ENCODE measurements around the gene UNC45A. TPM values are rescaled to one million over a fixed set of nuclear protein-coding genes. Genes with fewer than 3 reads are reported as not detected.

UNC45A gene
- total and polyA plus RNA-seq, 4 donors = 13.9 to 31.2 (median 24.9) TPM

DNA sequence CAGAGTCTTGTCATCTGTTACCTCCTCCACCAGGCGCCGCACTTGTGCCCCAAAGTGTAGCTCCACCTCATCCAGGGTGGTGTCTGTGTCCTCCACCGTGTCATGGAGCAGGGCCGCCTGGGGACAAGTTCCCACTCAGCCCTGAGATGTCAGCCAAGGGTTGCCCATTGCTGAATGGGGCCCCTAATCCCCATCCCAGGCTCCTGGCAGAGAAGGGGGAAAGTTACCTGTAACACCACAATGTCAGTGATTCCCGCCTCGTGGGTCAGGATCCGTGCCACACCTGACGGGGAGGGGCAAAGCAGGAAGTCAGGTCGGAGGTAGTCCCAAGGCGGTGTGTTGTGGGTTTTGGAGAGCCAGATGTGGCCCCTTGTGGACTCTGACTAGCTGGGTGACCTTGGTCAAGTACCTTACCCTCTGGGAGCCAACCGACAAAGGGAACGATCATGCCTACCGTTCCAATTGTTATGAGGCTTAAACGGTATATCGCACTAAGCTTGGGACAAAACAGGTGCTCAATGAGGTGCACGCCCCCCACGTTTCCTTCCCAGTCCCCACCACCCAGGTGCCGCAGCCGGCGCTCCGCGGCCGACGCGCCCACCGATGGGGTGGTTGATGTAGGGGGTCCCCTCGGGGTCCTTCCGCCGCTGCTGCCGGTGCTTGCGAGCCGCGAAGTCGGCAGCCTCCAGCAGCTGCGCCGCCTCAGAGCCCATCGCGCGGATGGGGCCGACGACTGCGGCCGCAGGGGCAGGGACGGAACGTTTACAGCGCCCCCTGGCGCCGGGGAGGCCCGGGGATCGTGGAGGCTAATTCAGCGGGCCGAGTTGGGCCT is 3.0 kb upstream of the UNC45A start, which contains the start of gene HDDC3 (continued):
- TF ChIP-seq, protein P1, sequence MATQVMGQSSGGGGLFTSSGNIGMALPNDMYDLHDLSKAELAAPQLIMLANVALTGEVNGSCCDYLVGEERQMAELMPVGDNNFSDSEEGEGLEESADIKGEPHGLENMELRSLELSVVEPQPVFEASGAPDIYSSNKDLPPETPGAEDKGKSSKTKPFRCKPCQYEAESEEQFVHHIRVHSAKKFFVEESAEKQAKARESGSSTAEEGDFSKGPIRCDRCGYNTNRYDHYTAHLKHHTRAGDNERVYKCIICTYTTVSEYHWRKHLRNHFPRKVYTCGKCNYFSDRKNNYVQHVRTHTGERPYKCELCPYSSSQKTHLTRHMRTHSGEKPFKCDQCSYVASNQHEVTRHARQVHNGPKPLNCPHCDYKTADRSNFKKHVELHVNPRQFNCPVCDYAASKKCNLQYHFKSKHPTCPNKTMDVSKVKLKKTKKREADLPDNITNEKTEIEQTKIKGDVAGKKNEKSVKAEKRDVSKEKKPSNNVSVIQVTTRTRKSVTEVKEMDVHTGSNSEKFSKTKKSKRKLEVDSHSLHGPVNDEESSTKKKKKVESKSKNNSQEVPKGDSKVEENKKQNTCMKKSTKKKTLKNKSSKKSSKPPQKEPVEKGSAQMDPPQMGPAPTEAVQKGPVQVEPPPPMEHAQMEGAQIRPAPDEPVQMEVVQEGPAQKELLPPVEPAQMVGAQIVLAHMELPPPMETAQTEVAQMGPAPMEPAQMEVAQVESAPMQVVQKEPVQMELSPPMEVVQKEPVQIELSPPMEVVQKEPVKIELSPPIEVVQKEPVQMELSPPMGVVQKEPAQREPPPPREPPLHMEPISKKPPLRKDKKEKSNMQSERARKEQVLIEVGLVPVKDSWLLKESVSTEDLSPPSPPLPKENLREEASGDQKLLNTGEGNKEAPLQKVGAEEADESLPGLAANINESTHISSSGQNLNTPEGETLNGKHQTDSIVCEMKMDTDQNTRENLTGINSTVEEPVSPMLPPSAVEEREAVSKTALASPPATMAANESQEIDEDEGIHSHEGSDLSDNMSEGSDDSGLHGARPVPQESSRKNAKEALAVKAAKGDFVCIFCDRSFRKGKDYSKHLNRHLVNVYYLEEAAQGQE (IDR thresholded peaks at IDR 0.05) = peak; percentile 13
- TF ChIP-seq EGR1 (IDR thresholded peaks at IDR 0.05; ENCODE audit: low read depth in 2 of 2) (no peak), SP1 (IDR thresholded peaks at IDR 0.05) (peak; percentile 67), YY1 (IDR thresholded peaks at IDR 0.05) (peak; percentile 68)

DNA sequence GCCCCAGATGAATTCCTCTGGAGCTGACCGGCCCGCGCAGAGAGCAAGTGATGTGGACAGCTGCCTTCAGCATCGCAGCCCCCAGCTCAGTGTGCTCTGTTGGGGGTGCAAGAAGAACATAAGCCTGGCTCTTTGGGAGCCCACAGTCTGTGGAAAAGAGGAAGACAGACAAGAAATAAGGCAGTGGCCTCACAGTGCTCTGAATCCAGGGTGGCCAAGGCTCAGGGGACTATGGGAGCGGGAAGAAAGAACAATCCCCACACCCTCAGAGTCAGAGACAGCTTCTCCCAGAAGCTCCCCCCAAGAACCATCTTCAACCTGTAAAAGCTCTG is 2.5 kb upstream of the UNC45A start:
- DNase-seq (ENCODE audit: low spot score) = no peak
- TF ChIP-seq RAD21 (IDR thresholded peaks at IDR 0.05) (no peak), NR2F2 (IDR thresholded peaks at IDR 0.05) (no peak), TAF1 (conservative IDR thresholded peaks at IDR 0.05) (no peak), EGR1 (IDR thresholded peaks at IDR 0.05; ENCODE audit: low read depth in 2 of 2) (no peak), GABPA (IDR thresholded peaks at IDR 0.05 in 1 of 2, conservative IDR thresholded peaks at IDR 0.05 in 1 of 2) (no peak), JUND (IDR thresholded peaks at IDR 0.05) (no peak), FOXA1 (IDR thresholded peaks at IDR 0.05) (no peak), HNF4G (IDR thresholded peaks at IDR 0.05) (no peak)
- TF ChIP-seq, protein P2, sequence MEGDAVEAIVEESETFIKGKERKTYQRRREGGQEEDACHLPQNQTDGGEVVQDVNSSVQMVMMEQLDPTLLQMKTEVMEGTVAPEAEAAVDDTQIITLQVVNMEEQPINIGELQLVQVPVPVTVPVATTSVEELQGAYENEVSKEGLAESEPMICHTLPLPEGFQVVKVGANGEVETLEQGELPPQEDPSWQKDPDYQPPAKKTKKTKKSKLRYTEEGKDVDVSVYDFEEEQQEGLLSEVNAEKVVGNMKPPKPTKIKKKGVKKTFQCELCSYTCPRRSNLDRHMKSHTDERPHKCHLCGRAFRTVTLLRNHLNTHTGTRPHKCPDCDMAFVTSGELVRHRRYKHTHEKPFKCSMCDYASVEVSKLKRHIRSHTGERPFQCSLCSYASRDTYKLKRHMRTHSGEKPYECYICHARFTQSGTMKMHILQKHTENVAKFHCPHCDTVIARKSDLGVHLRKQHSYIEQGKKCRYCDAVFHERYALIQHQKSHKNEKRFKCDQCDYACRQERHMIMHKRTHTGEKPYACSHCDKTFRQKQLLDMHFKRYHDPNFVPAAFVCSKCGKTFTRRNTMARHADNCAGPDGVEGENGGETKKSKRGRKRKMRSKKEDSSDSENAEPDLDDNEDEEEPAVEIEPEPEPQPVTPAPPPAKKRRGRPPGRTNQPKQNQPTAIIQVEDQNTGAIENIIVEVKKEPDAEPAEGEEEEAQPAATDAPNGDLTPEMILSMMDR (IDR thresholded peaks at IDR 0.05; ENCODE audit: low read depth, low read length, missing input control) = no peak
- TF ChIP-seq, protein P3, sequence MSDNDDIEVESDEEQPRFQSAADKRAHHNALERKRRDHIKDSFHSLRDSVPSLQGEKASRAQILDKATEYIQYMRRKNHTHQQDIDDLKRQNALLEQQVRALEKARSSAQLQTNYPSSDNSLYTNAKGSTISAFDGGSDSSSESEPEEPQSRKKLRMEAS (IDR thresholded peaks at IDR 0.05) = no peak
- TF ChIP-seq, protein P4, sequence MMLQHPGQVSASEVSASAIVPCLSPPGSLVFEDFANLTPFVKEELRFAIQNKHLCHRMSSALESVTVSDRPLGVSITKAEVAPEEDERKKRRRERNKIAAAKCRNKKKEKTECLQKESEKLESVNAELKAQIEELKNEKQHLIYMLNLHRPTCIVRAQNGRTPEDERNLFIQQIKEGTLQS (IDR thresholded peaks at IDR 0.05) = no peak
- TF ChIP-seq, protein P1 (IDR thresholded peaks at IDR 0.05) = no peak
- H3K9me3 ChIP-seq (ENCODE audit: control insufficient read depth in 4 of 4, low read length in 3 of 4) = no peaks in the 10 kb centered on the region
- H3K4me3 ChIP-seq (ENCODE audit: low read depth in 1 of 3, low read length in 3 of 3) = peak overlapping the region in 1 of 3 donors; percentile 74
- H3K4me1 ChIP-seq (ENCODE audit: control insufficient read depth in 4 of 4, insufficient read depth in 4 of 4, low read length in 3 of 4) = peaks cover 2 to 51% (median 32%) of the 10 kb centered on the region in 4 donors
- no peak overlapping the region for H3K9ac ChIP-seq (ENCODE audit: low read depth in 1 of 2, low read length in 2 of 2)
- WGBS = 19% methylated on average over 5 of the region's 5 CpGs
- no peaks in the 10 kb centered on the region for H3K36me3 ChIP-seq (ENCODE audit: control insufficient read depth in 4 of 4, insufficient read depth in 3 of 4, low read depth in 1 of 4, low read length in 3 of 4)
- peak overlapping the region; percentile 93 to 94 for H3K27ac ChIP-seq (ENCODE audit: low read depth in 1 of 2, low read length in 2 of 2)
- H3K27me3 ChIP-seq (ENCODE audit: control insufficient read depth in 4 of 4, insufficient read depth in 4 of 4, low read length in 3 of 4) = no peaks in the 10 kb centered on the region
